SU-DHL-6 (cell line): ENCODE data around the gene PPID.

Source experiments
- H2AFZ ChIP-seq: fragments of 200-600 bp; sonication (generic); 2 replicates; pipeline ENCODE4 v1.6.1; 2014; ENCODE audit warnings: low read depth, mild to moderate bottlenecking, moderate library complexity, mixed read lengths, antibody characterized with exemption, low read length; ENCODE audit not compliant: severe bottlenecking
- H3F3A ChIP-seq: fragments of 200-600 bp; shearing (Covaris generic); 2 replicates; pipeline ENCODE4 v1.6.0; 2016; ENCODE audit warnings: antibody characterized with exemption, mild to moderate bottlenecking; ENCODE audit not compliant: insufficient read depth
- H3K27ac ChIP-seq: fragments of 200-600 bp; sonication (generic); 2 replicates; pipeline ENCODE4 v1.5.1; 2016; ENCODE audit warnings: low read depth, mild to moderate bottlenecking, low read length, moderate library complexity, mixed read lengths
- H3K27me3 ChIP-seq: fragments of 200-600 bp; sonication (generic), shearing (Covaris generic); 2 replicates; pipeline ENCODE4 v1.6.0; 2014; ENCODE audit warnings: mild to moderate bottlenecking, low read length
- H3K36me3 ChIP-seq: fragments of 200-600 bp; sonication (generic); 2 replicates; pipeline ENCODE4 v1.6.1; 2014; ENCODE audit warnings: mild to moderate bottlenecking, low read length, mixed read lengths
- H3K4me2 ChIP-seq: fragments of 300-600, 200-600 bp; shearing (Covaris generic), sonication (generic); 2 replicates; pipeline ENCODE4 v1.6.0; 2014; ENCODE audit warnings: low read length, low read depth, mild to moderate bottlenecking; ENCODE audit not compliant: poor library complexity, severe bottlenecking
- H3K4me3 ChIP-seq: fragments of 200-600 bp; sonication (generic); 2 replicates; pipeline ENCODE4 v1.5.1; 2014; ENCODE audit warnings: antibody characterized with exemption, low read length, mild to moderate bottlenecking, mixed read lengths; ENCODE audit not compliant: insufficient read depth, poor library complexity, severe bottlenecking
- H3K79me2 ChIP-seq: fragments of 200-600 bp; sonication (generic); 2 replicates; pipeline ENCODE4 v1.6.1; 2014; ENCODE audit warnings: mild to moderate bottlenecking, low read length, moderate library complexity; ENCODE audit not compliant: insufficient read depth
- H3K9ac ChIP-seq: fragments of 200-600 bp; sonication (generic); 2 replicates; pipeline ENCODE4 v1.7.0; 2014; ENCODE audit warnings: mild to moderate bottlenecking, low read length
- H3K9me2 ChIP-seq: fragments of 200-600 bp; sonication (generic); replicated peaks from 2 replicates; pipeline ENCODE4 v1.6.1; 2014; ENCODE audit warnings: low read length; ENCODE audit not compliant: insufficient read depth
- H3K9me3 ChIP-seq: fragments of 200-600 bp; sonication (generic); 2 replicates; pipeline ENCODE4 v1.6.1; 2014; ENCODE audit warnings: low read length, mixed read lengths; ENCODE audit not compliant: insufficient read depth
- H4K20me1 ChIP-seq: fragments of 200-600 bp; sonication (generic); 2 replicates; pipeline ENCODE4 v1.6.1; 2014; ENCODE audit warnings: low read depth, mild to moderate bottlenecking, antibody characterized with exemption, low read length, moderate library complexity, mixed read lengths
- EZH2phosphoT487 ChIP-seq: fragments of 200-600 bp; sonication (generic), shearing (Covaris generic); conservative IDR thresholded peaks from 2 replicates; pipeline ENCODE4 v1.6.1; 2018; ENCODE audit warnings: mild to moderate bottlenecking, antibody characterized with exemption, low read length, moderate library complexity, mixed read lengths
- TF ChIP-seq, protein P1 (sequence below): fragments of 200-600 bp; sonication (generic); IDR thresholded peaks from one replicate; pipeline ENCODE4 v1.5.1; 2017; ENCODE audit warnings: antibody characterized with exemption, mild to moderate bottlenecking, low read length, moderate library complexity; ENCODE audit not compliant: insufficient read depth, poor library complexity, severe bottlenecking

Gene PPID

DNA sequence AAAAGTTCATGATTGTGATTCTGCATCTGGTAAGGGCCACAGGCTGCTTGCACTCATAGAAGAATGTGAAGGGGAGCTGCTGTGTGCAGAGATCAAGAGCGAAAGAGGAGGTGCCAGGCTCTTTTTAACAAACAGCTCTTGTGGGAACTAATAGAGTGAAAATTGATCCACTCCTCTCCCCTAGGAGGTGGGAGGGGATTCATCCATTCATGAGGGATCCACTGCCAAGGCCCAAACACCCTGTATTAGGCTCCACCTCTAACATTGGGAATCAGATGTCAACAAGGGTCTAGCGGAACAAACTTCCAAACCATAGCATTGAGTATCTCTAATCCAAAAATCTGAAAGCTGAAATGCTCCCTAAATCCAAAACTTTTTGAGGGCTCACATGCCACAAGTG is 16.4 kb upstream of the PPID start:
- H3K79me2 ChIP-seq: no peaks in the 10 kb centered on the region
- H3K4me3 ChIP-seq: no peak overlapping the region
- no peaks in the 10 kb centered on the region for H3K27me3 ChIP-seq
- H3K9me2 ChIP-seq: no peaks in the 10 kb centered on the region
- no peak overlapping the region for H3K4me2 ChIP-seq
- H3K27ac ChIP-seq: no peak overlapping the region
- no peak overlapping the region for H2AFZ ChIP-seq
- no peaks in the 10 kb centered on the region for H3F3A ChIP-seq
- H3K9me3 ChIP-seq: no peaks in the 10 kb centered on the region
- H3K36me3 ChIP-seq: no peaks in the 10 kb centered on the region
- TF ChIP-seq, protein P1, sequence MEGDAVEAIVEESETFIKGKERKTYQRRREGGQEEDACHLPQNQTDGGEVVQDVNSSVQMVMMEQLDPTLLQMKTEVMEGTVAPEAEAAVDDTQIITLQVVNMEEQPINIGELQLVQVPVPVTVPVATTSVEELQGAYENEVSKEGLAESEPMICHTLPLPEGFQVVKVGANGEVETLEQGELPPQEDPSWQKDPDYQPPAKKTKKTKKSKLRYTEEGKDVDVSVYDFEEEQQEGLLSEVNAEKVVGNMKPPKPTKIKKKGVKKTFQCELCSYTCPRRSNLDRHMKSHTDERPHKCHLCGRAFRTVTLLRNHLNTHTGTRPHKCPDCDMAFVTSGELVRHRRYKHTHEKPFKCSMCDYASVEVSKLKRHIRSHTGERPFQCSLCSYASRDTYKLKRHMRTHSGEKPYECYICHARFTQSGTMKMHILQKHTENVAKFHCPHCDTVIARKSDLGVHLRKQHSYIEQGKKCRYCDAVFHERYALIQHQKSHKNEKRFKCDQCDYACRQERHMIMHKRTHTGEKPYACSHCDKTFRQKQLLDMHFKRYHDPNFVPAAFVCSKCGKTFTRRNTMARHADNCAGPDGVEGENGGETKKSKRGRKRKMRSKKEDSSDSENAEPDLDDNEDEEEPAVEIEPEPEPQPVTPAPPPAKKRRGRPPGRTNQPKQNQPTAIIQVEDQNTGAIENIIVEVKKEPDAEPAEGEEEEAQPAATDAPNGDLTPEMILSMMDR: no peak
- no peak for TF ChIP-seq EZH2phosphoT487
- no peak overlapping the region for H3K9ac ChIP-seq
- no peaks in the 10 kb centered on the region for H4K20me1 ChIP-seq

- TF ChIP-seq, protein P1: no peak
- no peak for TF ChIP-seq EZH2phosphoT487
- no peaks in the 10 kb centered on the region for H3K9me3 ChIP-seq
- H3K27ac ChIP-seq: no peak overlapping the region
- no peak overlapping the region for H3K4me2 ChIP-seq
- H3F3A ChIP-seq: no peaks in the 10 kb centered on the region
- H3K4me3 ChIP-seq: no peak overlapping the region
- no peaks in the 10 kb centered on the region for H3K79me2 ChIP-seq
- H4K20me1 ChIP-seq: no peaks in the 10 kb centered on the region
- H3K27me3 ChIP-seq: no peaks in the 10 kb centered on the region
- H2AFZ ChIP-seq: no peak overlapping the region
- H3K9ac ChIP-seq: no peak overlapping the region
- H3K9me2 ChIP-seq: no peaks in the 10 kb centered on the region
- no peaks in the 10 kb centered on the region for H3K36me3 ChIP-seq
Observed at GRCh38 chr4:158738866-158739265, 15.7 kb upstream of the PPID start.

GRCh38 chr4:158729716-158730559 is 6.7 kb upstream of the PPID start:
- no peaks in the 10 kb centered on the region for H3K79me2 ChIP-seq
- H3K9me3 ChIP-seq: no peaks in the 10 kb centered on the region
- TF ChIP-seq, protein P1: peak; percentile 61
- TF ChIP-seq EZH2phosphoT487: no peak
- H3K9me2 ChIP-seq: no peaks in the 10 kb centered on the region
- no peak overlapping the region for H2AFZ ChIP-seq
- no peaks in the 10 kb centered on the region for H3K36me3 ChIP-seq
- H3K27me3 ChIP-seq: no peaks in the 10 kb centered on the region
- no peak overlapping the region for H3K4me2 ChIP-seq
- H4K20me1 ChIP-seq: no peaks in the 10 kb centered on the region
- no peak overlapping the region for H3K4me3 ChIP-seq
- no peak overlapping the region for H3K9ac ChIP-seq
- H3F3A ChIP-seq: no peaks in the 10 kb centered on the region
- no peak overlapping the region for H3K27ac ChIP-seq
